NK-92 (cell line): Measurements from ENCODE around the gene HCFC1.

ENCODE experiments used
- DNase-seq: peaks from one replicate; lab custom pipeline; 2025; ENCODE audit not compliant: unreplicated experiment; lab: John Stamatoyannopoulos, UW

The HCFC1 gene

GRCh38 chrX:153971450-153972367 lies at the start of gene HCFC1:
TSS of gene HCFC1 (minus strand) at chrX:153971818. CDS start at chrX:153970840, 978 bp downstream.
- DNase-seq = no peak

- DNase-seq = no peak
Measured at GRCh38 chrX:154021131-154021611, 49.6 kb upstream of the HCFC1 start.

GRCh38 chrX:154020536-154021115 lies 49.0 kb upstream of the HCFC1 start:
- no peak for DNase-seq

GRCh38 chrX:154019633-154020528 lies 48.3 kb upstream of the HCFC1 start, which contains the start of gene IRAK1:
TSS of gene IRAK1 (minus strand) at chrX:154019902. CDS start at chrX:154019812, 90 bp downstream.
- DNase-seq = no peak

GRCh38 chrX:154019061-154019621 lies 47.5 kb upstream of the HCFC1 start:
- no peak for DNase-seq

GRCh38 chrX:154018518-154019060 lies 47.0 kb upstream of the HCFC1 start:
- no peak for DNase-seq

- no peak for DNase-seq
Measured at GRCh38 chrX:154017766-154018517, 46.3 kb upstream of the HCFC1 start.

GRCh38 chrX:154016366-154017076 lies 44.9 kb upstream of the HCFC1 start:
- DNase-seq = no peak

GRCh38 chrX:154015581-154016264 lies 44.1 kb upstream of the HCFC1 start:
- no peak for DNase-seq

GRCh38 chrX:154014429-154015380 lies 43.1 kb upstream of the HCFC1 start:
- DNase-seq = no peak

GRCh38 chrX:154013614-154014360 lies 42.2 kb upstream of the HCFC1 start:
- no peak for DNase-seq

GRCh38 chrX:154013001-154013421 lies 41.4 kb upstream of the HCFC1 start:
- no peak for DNase-seq

- no peak for DNase-seq
Measured at GRCh38 chrX:154012336-154012991, 40.8 kb upstream of the HCFC1 start.

GRCh38 chrX:154011376-154012335 lies 40.0 kb upstream of the HCFC1 start:
- no peak for DNase-seq
